Measurements from ENCODE around the gene CDPF1.

CDPF1 gene

GRCh38 chr22:46224044-46224897 lies 25.8 kb downstream of the CDPF1 start:
- TF ChIP-seq CTCF (IDR thresholded peaks at IDR 0.05; ENCODE audit: unreplicated experiment in 3 of 3), result no peak
- no peak overlapping the region for H3K4me3 Mint-ChIP-seq
- H3K9me3 Mint-ChIP-seq, result no peaks in the 10 kb centered on the region
- H3K27ac Mint-ChIP-seq, result peak overlapping the region in 1 of 3 experiments; percentile 46
- no peaks in the 10 kb centered on the region for H3K27me3 Mint-ChIP-seq (ENCODE audit: low read depth)
- no peaks in the 10 kb centered on the region for H3K4me1 Mint-ChIP-seq
- H3K36me3 Mint-ChIP-seq (ENCODE audit: low read depth), result peaks cover 28% of the 10 kb centered on the region

- Mint-ChIP-seq H3K4me3 (no peak overlapping the region), H3K27me3 (ENCODE audit: low read depth) (peaks cover 6% of the 10 kb centered on the region), H3K9me3 (no peaks in the 10 kb centered on the region), H3K27ac (no peak overlapping the region), H3K36me3 (ENCODE audit: low read depth) (peaks cover 49% of the 10 kb centered on the region), H3K4me1 (no peaks in the 10 kb centered on the region)
- no peak for TF ChIP-seq CTCF (IDR thresholded peaks at IDR 0.05; ENCODE audit: unreplicated experiment in 3 of 3)
These were observed 29.2 kb downstream of the CDPF1 start for GRCh38 chr22:46220921-46221320.

GRCh38 chr22:46219636-46220035 lies 30.5 kb downstream of the CDPF1 start:
- H3K36me3 Mint-ChIP-seq (ENCODE audit: low read depth), result peaks cover 58% of the 10 kb centered on the region
- no peaks in the 10 kb centered on the region for H3K4me1 Mint-ChIP-seq
- H3K4me3 Mint-ChIP-seq, result no peak overlapping the region
- TF ChIP-seq CTCF (IDR thresholded peaks at IDR 0.05; ENCODE audit: unreplicated experiment in 3 of 3), result no peak
- H3K9me3 Mint-ChIP-seq, result no peaks in the 10 kb centered on the region
- peaks cover 6% of the 10 kb centered on the region for H3K27me3 Mint-ChIP-seq (ENCODE audit: low read depth)
- H3K27ac Mint-ChIP-seq, result no peak overlapping the region

- Mint-ChIP-seq H3K36me3 (ENCODE audit: low read depth) (peaks cover 85% of the 10 kb centered on the region), H3K4me3 (no peak overlapping the region)
- TF ChIP-seq CTCF (IDR thresholded peaks at IDR 0.05; ENCODE audit: unreplicated experiment in 3 of 3), result no peak
These were observed 35.5 kb downstream of the CDPF1 start for GRCh38 chr22:46214616-46215015.

GRCh38 chr22:46214149-46214548 lies 35.9 kb downstream of the CDPF1 start:
- H3K36me3 Mint-ChIP-seq (ENCODE audit: low read depth), result peaks cover 85% of the 10 kb centered on the region
- no peaks in the 10 kb centered on the region for H3K4me1 Mint-ChIP-seq
- TF ChIP-seq CTCF (IDR thresholded peaks at IDR 0.05; ENCODE audit: unreplicated experiment in 3 of 3), result no peak
- H3K27me3 Mint-ChIP-seq (ENCODE audit: low read depth), result peaks cover 6% of the 10 kb centered on the region
- no peak overlapping the region for H3K4me3 Mint-ChIP-seq
- no peak overlapping the region for H3K27ac Mint-ChIP-seq
- H3K9me3 Mint-ChIP-seq, result peaks cover 26% of the 10 kb centered on the region

More at GRCh38 chr22:46214616-46215015, 35.5 kb downstream of the CDPF1 start:
- Mint-ChIP-seq H3K9me3 (peaks cover 22% of the 10 kb centered on the region), H3K4me1 (no peaks in the 10 kb centered on the region), H3K27me3 (ENCODE audit: low read depth) (peaks cover 6% of the 10 kb centered on the region), H3K27ac (no peak overlapping the region)

- Mint-ChIP-seq H3K27ac (no peak overlapping the region), H3K9me3 (peaks cover 35% of the 10 kb centered on the region), H3K36me3 (ENCODE audit: low read depth) (peaks cover 88% of the 10 kb centered on the region), H3K4me1 (no peaks in the 10 kb centered on the region), H3K4me3 (no peak overlapping the region), H3K27me3 (ENCODE audit: low read depth) (peaks cover 6% of the 10 kb centered on the region)
- no peak for TF ChIP-seq CTCF (IDR thresholded peaks at IDR 0.05; ENCODE audit: unreplicated experiment in 3 of 3)
These were observed 37.0 kb downstream of the CDPF1 start for GRCh38 chr22:46213052-46213451.
